HAP-1 (cell line): ENCODE data around the gene PHEX.

Experiments
- DNase-seq, 2 experiments: peaks; one replicate each; pipeline ENCODE4 v3.0.0-alpha.2; 2016 to 2020; ENCODE audit warnings: low spot score in 2 of 2
- H3K27me3 ChIP-seq: fragments of 250-450 bp; sonication (Bioruptor Pico); 2 replicates; pipeline ENCODE4 v1.5.1; 2020; ENCODE audit warnings: low read depth, mild to moderate bottlenecking, moderate library complexity
- H3K36me3 ChIP-seq: fragments of 250-450 bp; sonication (Bioruptor Pico); replicated peaks from 2 replicates; pipeline ENCODE4 v1.5.1; 2020; ENCODE audit warnings: mild to moderate bottlenecking
- H3K4me1 ChIP-seq: fragments of 250-450 bp; sonication (Bioruptor Pico); 2 replicates; pipeline ENCODE4 v1.5.1; 2020; ENCODE audit warnings: mild to moderate bottlenecking
- H3K4me3 ChIP-seq: fragments of 250-450 bp; sonication (Bioruptor Pico); 2 replicates; pipeline ENCODE4 v1.5.1; 2020; ENCODE audit warnings: mild to moderate bottlenecking, moderate library complexity
- H3K9me3 ChIP-seq: fragments of 250-450 bp; sonication (Bioruptor Pico); 2 replicates; pipeline ENCODE4 v1.5.1; 2020; ENCODE audit warnings: mild to moderate bottlenecking, moderate library complexity
- in situ Hi-C: fragments of 300-500 bp; cut with MboI; formaldehyde crosslinking; loops from 3 replicates; pipeline ENCODE4 v1.14.3; 2020; ENCODE audit warnings: low sequenced_read_pairs, inconsistent platforms, mixed read lengths

Gene PHEX

DNA sequence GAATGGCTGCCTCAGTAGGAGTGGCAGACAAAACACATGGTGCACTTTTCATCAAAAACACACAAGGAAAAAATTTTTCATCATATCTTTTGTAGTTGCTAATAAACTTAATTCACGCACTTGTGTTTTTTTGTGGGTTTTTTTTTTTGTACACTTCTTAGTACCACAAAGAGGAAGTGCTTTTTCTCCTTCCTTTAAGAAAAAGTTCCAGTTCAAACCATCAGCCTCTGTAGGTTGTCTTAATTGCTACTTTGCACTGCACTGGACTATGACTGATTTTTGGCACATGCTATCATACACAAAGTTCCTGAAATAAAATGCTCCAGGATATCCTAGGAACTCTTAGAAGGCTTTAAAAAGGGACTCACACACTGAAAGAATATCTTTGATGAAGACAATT, at the start of gene PHEX:
TSS of gene PHEX (plus strand) at position 242 of the 400 bp plus-strand sequence. CDS start 681 bp downstream, outside the sequence.
- no peak for DNase-seq

DNA sequence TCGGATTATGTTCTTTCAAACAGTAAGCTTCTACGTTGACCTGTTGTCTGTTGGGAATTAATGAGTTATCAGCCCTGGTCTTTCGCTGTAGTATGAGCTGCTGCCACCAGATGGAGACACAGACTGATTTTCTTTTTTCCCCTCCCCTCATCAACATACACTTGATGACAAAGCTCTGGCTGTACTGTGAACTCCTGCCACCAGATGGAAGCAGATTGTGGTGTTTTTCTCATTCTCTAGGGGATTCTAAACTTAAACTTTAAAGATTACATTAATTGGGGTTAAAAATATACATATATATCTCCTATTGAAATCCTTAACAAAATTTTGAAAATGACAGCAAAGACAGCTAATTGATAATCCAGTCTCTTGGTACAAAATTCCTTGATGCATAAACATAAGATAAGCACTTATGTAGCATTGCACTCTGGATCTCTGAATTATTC, 46.8 kb upstream of the PHEX start:
- peaks cover 53% of the 10 kb centered on the region for H3K36me3 ChIP-seq
- no peaks in the 10 kb centered on the region for H3K4me1 ChIP-seq
- no peaks in the 10 kb centered on the region for H3K9me3 ChIP-seq
- no peaks in the 10 kb centered on the region for H3K27me3 ChIP-seq
- peak; percentile 84 to 86 for DNase-seq
- in situ Hi-C loops: no loop called here
- H3K4me3 ChIP-seq: no peak overlapping the region

More for the DNA sequence above, at the start of gene PHEX:
- Histone ChIP-seq H3K4me1 (no peaks in the 10 kb centered on the region), H3K27me3 (no peaks in the 10 kb centered on the region; the same call in 1 of the 2 replicates), H3K36me3 (no peaks in the 10 kb centered on the region), H3K9me3 (no peaks in the 10 kb centered on the region), H3K4me3 (no peak within 1 kb of the TSS)
- in situ Hi-C loops: no loop called here

DNA sequence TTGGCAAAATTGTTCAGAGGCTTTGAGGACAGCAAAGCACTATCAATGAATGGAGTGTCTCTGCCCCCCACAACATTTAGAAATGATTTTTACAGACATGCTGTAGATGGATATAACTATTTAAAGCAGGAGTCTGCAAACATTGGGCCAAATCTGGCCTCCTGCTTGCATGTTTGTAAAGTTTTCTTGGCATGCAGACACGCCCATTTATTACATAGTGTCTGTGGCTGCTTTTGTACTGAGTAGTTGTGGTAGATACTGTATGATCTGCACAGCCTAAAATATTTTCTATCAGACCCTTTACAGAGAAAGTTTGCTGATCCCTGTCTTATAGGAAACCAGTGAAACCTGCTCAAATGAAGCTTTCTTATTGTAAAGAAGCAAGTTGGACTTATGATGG, 45.5 kb upstream of the PHEX start:
- in situ Hi-C loops: no loop called here
- DNase-seq: no peak
- peaks cover 58% of the 10 kb centered on the region for H3K36me3 ChIP-seq

GRCh38 chrX:21989384-21989783, 42.7 kb upstream of the PHEX start:
- H3K4me1 ChIP-seq: peaks cover 10% of the 10 kb centered on the region
- no peak overlapping the region for H3K4me3 ChIP-seq
- in situ Hi-C loops: no loop called here
- H3K9me3 ChIP-seq: no peaks in the 10 kb centered on the region
- H3K36me3 ChIP-seq: peaks cover 76% of the 10 kb centered on the region
- no peaks in the 10 kb centered on the region for H3K27me3 ChIP-seq
- DNase-seq: no peak

More for the DNA sequence above, 45.5 kb upstream of the PHEX start:
- H3K9me3 ChIP-seq: no peaks in the 10 kb centered on the region
- no peaks in the 10 kb centered on the region; the same call in 1 of the 2 replicates for H3K4me1 ChIP-seq
- H3K4me3 ChIP-seq: no peak overlapping the region
- no peaks in the 10 kb centered on the region for H3K27me3 ChIP-seq

GRCh38 chrX:21990832-21991231, 41.3 kb upstream of the PHEX start:
- Histone ChIP-seq H3K9me3 (no peaks in the 10 kb centered on the region), H3K4me1 (peaks cover 10% of the 10 kb centered on the region), H3K4me3 (no peak overlapping the region), H3K36me3 (peaks cover 71% of the 10 kb centered on the region), H3K27me3 (no peaks in the 10 kb centered on the region)
- in situ Hi-C loops: no loop called here
- DNase-seq: no peak

DNA sequence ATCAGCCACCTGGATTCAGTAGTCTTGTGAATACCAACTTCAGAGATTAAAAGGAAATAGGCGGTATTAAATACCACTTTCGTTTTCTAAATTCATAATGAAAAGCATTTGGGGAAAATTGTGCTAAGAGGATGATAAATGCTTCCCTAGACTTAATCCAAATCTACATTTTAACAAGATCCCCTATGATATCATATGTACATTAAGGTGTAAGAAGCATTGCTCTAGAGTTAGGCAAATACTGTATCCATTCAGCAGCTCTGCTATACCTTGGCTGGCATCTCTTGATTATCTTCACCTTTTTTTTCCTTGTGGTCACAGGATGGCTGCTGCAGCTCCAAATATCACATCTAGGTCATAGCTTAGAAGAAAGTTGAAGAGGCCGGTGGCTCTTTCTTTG, 40.6 kb upstream of the PHEX start:
- Histone ChIP-seq H3K27me3 (no peaks in the 10 kb centered on the region), H3K4me1 (peaks cover 10% of the 10 kb centered on the region), H3K9me3 (no peaks in the 10 kb centered on the region), H3K4me3 (no peak overlapping the region), H3K36me3 (peaks cover 67% of the 10 kb centered on the region)
- DNase-seq: no peak
- in situ Hi-C loops: no loop called here

- no peak for DNase-seq
- in situ Hi-C loops: no loop called here
Observed at GRCh38 chrX:21993265-21993664, 38.9 kb upstream of the PHEX start.

DNA sequence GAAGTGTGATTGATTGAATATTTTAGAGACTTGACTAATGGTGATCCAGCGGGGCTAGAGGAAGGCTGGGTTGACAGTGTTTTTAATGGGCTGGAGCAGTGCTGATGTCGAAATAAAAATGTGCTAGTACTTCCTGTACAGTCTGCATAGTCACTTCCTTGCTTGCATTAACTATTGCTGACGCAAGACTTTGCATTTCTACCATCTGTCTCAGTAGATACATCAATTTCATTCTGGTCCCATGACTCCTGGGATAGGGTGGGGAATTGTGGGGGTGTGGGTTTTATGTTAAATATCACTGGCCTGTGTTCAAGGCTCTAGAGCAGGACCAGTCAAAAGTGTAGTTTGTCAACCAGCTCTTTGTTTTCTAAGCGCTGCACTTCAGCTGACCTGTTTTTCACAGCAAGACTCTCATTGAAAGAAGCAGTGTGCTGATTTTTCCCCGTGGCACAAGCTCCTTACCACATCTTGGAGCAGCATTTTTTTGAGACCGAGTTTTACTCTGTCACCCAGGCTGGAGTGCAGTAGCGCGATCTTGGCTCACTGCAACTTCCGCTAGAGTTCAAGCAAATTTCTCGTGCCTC, 35.2 kb upstream of the PHEX start:
- peaks cover 26% of the 10 kb centered on the region for H3K36me3 ChIP-seq
- no peaks in the 10 kb centered on the region for H3K27me3 ChIP-seq
- in situ Hi-C loops: no loop called here
- peaks cover 7% of the 10 kb centered on the region for H3K4me1 ChIP-seq
- no peak overlapping the region for H3K4me3 ChIP-seq
- no peaks in the 10 kb centered on the region for H3K9me3 ChIP-seq
- DNase-seq: no peak

More at GRCh38 chrX:21993265-21993664, 38.9 kb upstream of the PHEX start:
- H3K4me3 ChIP-seq: no peak overlapping the region
- peaks cover 10% of the 10 kb centered on the region for H3K4me1 ChIP-seq
- H3K36me3 ChIP-seq: peaks cover 53% of the 10 kb centered on the region
- no peaks in the 10 kb centered on the region for H3K9me3 ChIP-seq
- H3K27me3 ChIP-seq: no peaks in the 10 kb centered on the region

GRCh38 chrX:21998037-21998436, 34.1 kb upstream of the PHEX start:
- Histone ChIP-seq H3K9me3 (no peaks in the 10 kb centered on the region), H3K36me3 (peaks cover 17% of the 10 kb centered on the region), H3K27me3 (no peaks in the 10 kb centered on the region), H3K4me1 (no peaks in the 10 kb centered on the region), H3K4me3 (no peak overlapping the region)
- in situ Hi-C loops: no loop called here
- DNase-seq: no peak

DNA sequence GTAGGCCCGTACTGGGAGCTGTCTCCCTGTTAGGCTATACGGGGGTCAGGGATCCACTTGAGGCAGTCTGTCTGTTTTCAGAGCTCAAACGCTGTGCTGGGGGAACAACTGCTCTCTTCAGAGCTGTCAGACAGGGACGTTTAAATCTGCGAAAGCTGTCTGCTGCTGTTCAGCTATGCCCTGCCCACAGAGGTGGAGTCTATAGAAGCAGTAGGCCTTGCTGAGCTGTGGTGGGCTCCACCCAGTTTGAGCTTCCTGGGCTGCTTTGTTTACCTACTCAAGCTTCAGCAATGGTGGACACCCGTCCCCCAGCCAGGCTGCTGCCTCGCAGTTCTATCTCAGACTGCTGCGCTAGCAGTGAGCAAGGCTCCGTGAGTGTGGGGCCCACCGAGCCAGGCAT, 27.3 kb upstream of the PHEX start:
- Histone ChIP-seq H3K36me3 (no peaks in the 10 kb centered on the region), H3K4me3 (no peak overlapping the region), H3K9me3 (no peaks in the 10 kb centered on the region), H3K4me1 (no peaks in the 10 kb centered on the region), H3K27me3 (no peaks in the 10 kb centered on the region)
- in situ Hi-C loops: no loop called here
- no peak for DNase-seq

DNA sequence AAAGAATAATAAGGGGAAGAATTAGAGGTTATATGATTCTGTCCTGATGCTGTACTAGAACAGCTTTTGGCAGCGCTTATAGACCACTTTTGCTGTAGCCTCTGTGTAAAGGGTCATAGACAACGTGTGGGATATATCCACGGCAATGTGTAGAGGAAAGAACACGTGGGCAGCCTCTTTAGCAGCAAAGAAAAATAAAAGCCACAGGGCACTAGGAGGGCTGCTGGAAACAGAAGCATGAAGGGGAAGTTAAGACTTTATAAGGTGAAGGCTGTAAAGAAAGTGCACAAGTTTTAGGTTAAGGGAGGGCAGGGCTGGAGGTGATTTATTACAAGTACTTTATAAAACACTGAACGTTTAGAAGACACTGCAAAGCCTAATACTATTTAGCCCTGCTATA, 20.1 kb upstream of the PHEX start:
- H3K4me1 ChIP-seq: no peaks in the 10 kb centered on the region
- DNase-seq: no peak
- in situ Hi-C loops: no loop called here
- no peaks in the 10 kb centered on the region for H3K9me3 ChIP-seq
- no peak overlapping the region for H3K4me3 ChIP-seq
- H3K36me3 ChIP-seq: no peaks in the 10 kb centered on the region
- 0 out of 2 replicates have a peak, but pooled peaks cover 2% of the 10 kb centered on the region for H3K27me3 ChIP-seq

- DNase-seq: no peak
- in situ Hi-C loops: no loop called here
Observed at GRCh38 chrX:22012931-22013330, 19.2 kb upstream of the PHEX start.

GRCh38 chrX:22015139-22015750, 16.9 kb upstream of the PHEX start:
- no peaks in the 10 kb centered on the region for H3K9me3 ChIP-seq
- H3K4me1 ChIP-seq: no peaks in the 10 kb centered on the region
- in situ Hi-C loops: no loop called here
- H3K4me3 ChIP-seq: no peak overlapping the region
- DNase-seq: no peak
- H3K36me3 ChIP-seq: no peaks in the 10 kb centered on the region
- 0 out of 2 replicates have a peak, but pooled peaks cover 2% of the 10 kb centered on the region for H3K27me3 ChIP-seq

More at GRCh38 chrX:22012931-22013330, 19.2 kb upstream of the PHEX start:
- H3K27me3 ChIP-seq: 0 out of 2 replicates have a peak, but pooled peaks cover 2% of the 10 kb centered on the region
- no peaks in the 10 kb centered on the region for H3K4me1 ChIP-seq
- no peaks in the 10 kb centered on the region for H3K9me3 ChIP-seq
- no peaks in the 10 kb centered on the region for H3K36me3 ChIP-seq
- no peak overlapping the region for H3K4me3 ChIP-seq

- in situ Hi-C loops: no loop called here
- H3K36me3 ChIP-seq: no peaks in the 10 kb centered on the region
- no peak for DNase-seq
- H3K4me3 ChIP-seq: no peak overlapping the region
- H3K9me3 ChIP-seq: no peaks in the 10 kb centered on the region
- no peaks in the 10 kb centered on the region for H3K4me1 ChIP-seq
- no peaks in the 10 kb centered on the region for H3K27me3 ChIP-seq
Observed at GRCh38 chrX:22021751-22022324, 10.3 kb upstream of the PHEX start.
